Measurements from ENCODE around the gene TGFB1. TPM values are rescaled to one million over a fixed set of nuclear protein-coding genes. Genes with fewer than 3 reads are reported as not detected.

TGFB1 gene
- total RNA-seq, 1 donor from 2014 or later, result 125 TPM

GRCh38 chr19:41363371-41363752 lies 9.6 kb upstream of the TGFB1 start:
- no peak for DNase-seq
- no peaks in the 10 kb centered on the region for H3K9me3 Mint-ChIP-seq
- peaks cover 13% of the 10 kb centered on the region for H3K36me3 Mint-ChIP-seq (ENCODE audit: low read depth)
- intact Hi-C loops (cut with micrococcal nuclease), result loop anchor here (1.0 to 5.0 kb wide), 2 partner anchors 9 to 169 kb away; no protein-coding TSS in a partner anchor
- H3K4me1 Mint-ChIP-seq, result peaks cover 31% of the 10 kb centered on the region
- peak overlapping the region; percentile 99 for H3K27ac Mint-ChIP-seq
- H3K4me3 Mint-ChIP-seq, result peak overlapping the region; percentile 93
- no peaks in the 10 kb centered on the region for H3K27me3 Mint-ChIP-seq

- Mint-ChIP-seq H3K4me1 (peaks cover 40% of the 10 kb centered on the region), H3K27me3 (no peaks in the 10 kb centered on the region), H3K36me3 (ENCODE audit: low read depth) (peaks cover 13% of the 10 kb centered on the region), H3K9me3 (no peaks in the 10 kb centered on the region), H3K4me3 (no peak overlapping the region), H3K27ac (no peak overlapping the region)
- DNase-seq, result no peak
- intact Hi-C loops (cut with micrococcal nuclease), result loop anchor here (5.0 kb wide), 1 partner anchor 170 kb away; no protein-coding TSS in a partner anchor
Observed at GRCh38 chr19:41362143-41362847, 8.6 kb upstream of the TGFB1 start.

- intact Hi-C loops (cut with micrococcal nuclease), result loop anchor here (5.0 to 10.0 kb wide), 3 partner anchors 173 to 585 kb away; partner anchors contain the start of genes ARHGEF1, MIA and RAB4B
- Mint-ChIP-seq H3K4me3 (no peak overlapping the region), H3K27ac (peak overlapping the region; percentile 40), H3K4me1 (peaks cover 56% of the 10 kb centered on the region), H3K9me3 (no peaks in the 10 kb centered on the region), H3K27me3 (no peaks in the 10 kb centered on the region), H3K36me3 (ENCODE audit: low read depth) (peaks cover 26% of the 10 kb centered on the region)
- no peak for DNase-seq
Observed at GRCh38 chr19:41359741-41360140, 6.0 kb upstream of the TGFB1 start.

DNA sequence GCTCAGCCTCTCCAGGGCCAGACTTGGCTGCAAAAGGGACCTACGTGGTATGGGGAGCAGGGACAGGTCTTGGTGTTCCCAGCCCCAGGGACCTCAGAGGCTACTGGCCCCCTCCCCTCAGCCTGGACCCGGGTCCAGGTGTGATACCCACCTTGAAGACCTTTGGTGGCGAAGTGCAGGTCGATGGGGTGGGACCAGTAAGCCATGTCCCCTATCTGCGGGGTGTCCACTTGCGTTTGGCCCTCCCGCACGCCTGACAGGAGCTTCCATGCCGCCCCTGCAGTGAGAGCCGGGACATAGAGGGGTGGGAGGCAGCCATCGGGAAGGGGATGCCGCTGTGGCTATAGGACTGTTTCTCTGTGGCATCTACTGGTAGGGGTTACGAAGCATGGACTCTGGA lies 4.0 kb upstream of the TGFB1 start:
- Mint-ChIP-seq H3K27me3 (no peaks in the 10 kb centered on the region), H3K9me3 (no peaks in the 10 kb centered on the region), H3K4me3 (peak overlapping the region; percentile 78), H3K27ac (peak overlapping the region; percentile 94), H3K36me3 (ENCODE audit: low read depth) (peaks cover 24% of the 10 kb centered on the region), H3K4me1 (peaks cover 46% of the 10 kb centered on the region)
- intact Hi-C loops (cut with micrococcal nuclease), result loop anchor here (2.0 to 10.0 kb wide), 3 partner anchors 197 to 583 kb away; partner anchors contain the start of genes ARHGEF1, MIA and RAB4B
- DNase-seq, result no peak

- no peaks in the 10 kb centered on the region for H3K27me3 Mint-ChIP-seq
- peaks cover 26% of the 10 kb centered on the region for H3K36me3 Mint-ChIP-seq (ENCODE audit: low read depth)
- peak overlapping the region; percentile 78 for H3K4me3 Mint-ChIP-seq
- H3K9me3 Mint-ChIP-seq, result no peaks in the 10 kb centered on the region
- intact Hi-C loops (cut with micrococcal nuclease), result loop anchor here (2.0 to 10.0 kb wide), 3 partner anchors 198 to 582 kb away; partner anchors contain the start of genes ARHGEF1, MIA and RAB4B
- peaks cover 42% of the 10 kb centered on the region for H3K4me1 Mint-ChIP-seq
- peak; percentile 83 for DNase-seq
- H3K27ac Mint-ChIP-seq, result peak overlapping the region; percentile 94
Observed at GRCh38 chr19:41356984-41357739, 3.4 kb upstream of the TGFB1 start.

DNA sequence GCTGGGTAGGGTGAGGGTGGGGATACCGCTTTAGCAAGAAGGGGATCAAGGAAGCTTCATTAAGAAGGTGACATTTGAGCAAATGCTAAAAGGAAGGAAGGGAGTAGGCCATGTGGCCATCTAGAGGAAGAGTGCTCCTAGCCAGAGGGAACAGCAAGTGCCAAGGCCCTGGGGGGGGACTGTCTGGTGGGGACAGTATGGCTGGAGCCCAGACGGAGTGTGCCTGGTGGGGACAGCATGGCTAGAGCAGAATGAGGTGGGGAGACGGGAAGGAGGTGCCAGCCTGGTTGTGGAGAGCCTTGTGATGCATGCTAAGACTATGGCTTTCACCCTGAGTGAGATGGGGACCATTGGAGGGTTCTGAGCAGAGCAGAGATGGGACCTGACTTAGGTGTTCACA lies 2.1 kb upstream of the TGFB1 start:
- peaks cover 45% of the 10 kb centered on the region for H3K4me1 Mint-ChIP-seq
- H3K27me3 Mint-ChIP-seq, result no peaks in the 10 kb centered on the region
- H3K4me3 Mint-ChIP-seq, result peak overlapping the region; percentile 66
- H3K27ac Mint-ChIP-seq, result peak overlapping the region; percentile 89
- intact Hi-C loops (cut with micrococcal nuclease), result loop anchor here (2.0 to 10.0 kb wide), 3 partner anchors 199 to 581 kb away; partner anchors contain the start of genes ARHGEF1, MIA and RAB4B
- H3K36me3 Mint-ChIP-seq (ENCODE audit: low read depth), result peaks cover 33% of the 10 kb centered on the region
- DNase-seq, result peak; percentile 67
- no peaks in the 10 kb centered on the region for H3K9me3 Mint-ChIP-seq

DNA sequence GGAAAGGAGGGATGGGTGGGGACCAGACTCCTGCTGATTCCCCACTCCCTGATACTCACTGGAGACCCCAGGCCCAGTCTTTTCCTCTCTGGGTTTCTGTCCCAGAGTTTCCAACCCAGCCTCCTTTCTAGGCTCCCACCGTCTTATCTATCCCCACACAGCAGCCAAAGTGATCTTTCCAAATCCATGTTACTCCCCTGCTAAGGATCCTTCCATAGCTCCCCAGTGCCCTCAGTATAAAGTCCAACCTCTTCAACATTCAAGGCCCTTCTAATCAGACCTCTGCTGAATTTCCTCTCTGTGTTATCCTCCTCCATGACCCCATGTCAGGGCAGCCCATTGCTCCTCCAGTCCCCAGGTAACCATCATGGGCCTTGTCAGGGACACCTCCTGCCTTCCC lies 1.3 kb upstream of the TGFB1 start:
- Mint-ChIP-seq H3K9me3 (no peaks in the 10 kb centered on the region), H3K4me3 (peak overlapping the region; percentile 66), H3K27ac (peak overlapping the region; percentile 89), H3K36me3 (ENCODE audit: low read depth) (peaks cover 33% of the 10 kb centered on the region), H3K27me3 (no peaks in the 10 kb centered on the region), H3K4me1 (peaks cover 47% of the 10 kb centered on the region)
- no peak for DNase-seq
- intact Hi-C loops (cut with micrococcal nuclease), result loop anchor here (10.0 kb wide), 2 partner anchors 530 to 580 kb away; partner anchors contain the start of genes ARHGEF1, MIA and RAB4B

- peaks cover 49% of the 10 kb centered on the region for H3K4me1 Mint-ChIP-seq
- H3K27me3 Mint-ChIP-seq, result no peaks in the 10 kb centered on the region
- peaks cover 29% of the 10 kb centered on the region for H3K36me3 Mint-ChIP-seq (ENCODE audit: low read depth)
- H3K4me3 Mint-ChIP-seq, result peak overlapping the region; percentile 92
- peak overlapping the region; percentile 96 for H3K27ac Mint-ChIP-seq
- intact Hi-C loops (cut with micrococcal nuclease), result loop anchor here (1.0 to 10.0 kb wide), 3 partner anchors 9 to 580 kb away; partner anchors contain the start of genes ARHGEF1, MIA and RAB4B
- no peaks in the 10 kb centered on the region for H3K9me3 Mint-ChIP-seq
- no peak for DNase-seq
Observed at GRCh38 chr19:41354343-41354953, 726 bp upstream of the TGFB1 start.

- peak overlapping the region; percentile 92 for H3K4me3 Mint-ChIP-seq
- no peaks in the 10 kb centered on the region for H3K9me3 Mint-ChIP-seq
- H3K36me3 Mint-ChIP-seq (ENCODE audit: low read depth), result peaks cover 39% of the 10 kb centered on the region
- peak; percentile 94 for DNase-seq
- peaks cover 53% of the 10 kb centered on the region for H3K4me1 Mint-ChIP-seq
- intact Hi-C loops (cut with micrococcal nuclease), result loop anchor here (1.0 to 10.0 kb wide), 5 partner anchors 25 to 578 kb away; partner anchors contain the start of genes ARHGEF1, BCKDHA, EXOSC5 and MIA
- peak overlapping the region; percentile 88 for H3K27ac Mint-ChIP-seq
- no peaks in the 10 kb centered on the region for H3K27me3 Mint-ChIP-seq
Observed at GRCh38 chr19:41352609-41353465, 885 bp downstream of the TGFB1 start.

DNA sequence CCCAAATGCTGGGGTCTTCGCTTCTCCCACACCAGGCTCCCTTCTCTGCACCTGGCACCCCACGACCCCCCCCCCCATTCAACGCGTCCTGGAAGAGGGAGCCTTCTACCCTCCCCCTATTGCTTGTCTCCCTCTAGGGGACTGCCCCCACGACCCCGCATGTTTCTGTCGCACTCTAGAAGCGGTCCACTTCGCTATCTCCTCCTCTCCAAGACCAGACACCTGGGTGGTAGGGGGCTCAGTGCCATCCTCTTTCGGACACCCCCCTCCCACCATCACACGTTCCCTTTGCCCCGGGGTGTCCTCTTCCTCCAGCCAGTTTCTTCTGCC lies 1.5 kb downstream of the TGFB1 start:
- no peak for DNase-seq
- no peaks in the 10 kb centered on the region for H3K9me3 Mint-ChIP-seq

DNA sequence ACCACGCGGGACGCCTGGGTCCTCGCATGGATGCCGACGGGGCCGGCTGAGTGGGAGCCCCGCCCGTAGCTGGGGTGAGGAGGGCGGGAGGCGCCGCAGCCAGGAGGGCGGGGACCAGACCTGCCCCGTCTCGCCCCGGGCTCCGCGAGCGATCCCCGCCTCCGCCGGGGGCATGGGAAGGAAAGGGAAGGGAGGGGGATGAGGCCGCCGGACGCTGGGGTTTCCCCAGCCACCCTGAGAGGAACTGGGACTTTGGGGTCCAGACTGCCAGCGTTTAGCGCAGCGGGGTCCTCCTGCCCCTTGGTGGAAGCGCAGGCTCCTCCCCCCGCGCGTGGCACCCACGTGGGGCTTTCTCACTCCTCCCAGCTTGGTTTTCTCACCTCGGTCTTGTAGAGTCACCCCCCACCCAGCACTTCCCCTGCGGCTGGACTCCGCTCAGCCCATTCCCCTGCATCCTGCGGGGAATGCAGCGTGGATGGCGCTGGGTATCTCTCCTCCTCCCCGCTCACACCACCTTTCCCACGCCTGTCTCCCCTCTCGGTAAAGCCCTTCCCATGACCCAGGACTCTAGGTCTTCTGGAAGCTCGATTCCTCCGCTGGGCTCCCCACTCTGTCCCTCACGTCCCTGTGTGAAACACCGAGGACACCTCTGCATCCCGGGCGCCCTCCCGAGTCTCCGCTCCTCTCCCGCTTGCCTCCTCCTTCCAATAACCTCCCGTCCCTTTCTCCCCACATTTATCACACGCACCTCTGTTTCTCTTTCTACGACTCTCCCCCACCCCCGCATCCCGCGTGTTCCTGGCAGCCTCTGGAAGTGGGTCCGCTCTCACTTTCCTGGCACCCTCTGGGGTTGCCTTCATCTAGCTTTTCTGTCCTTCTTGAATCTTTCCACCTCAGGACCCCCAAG lies 2.1 kb downstream of the TGFB1 start:
- peak overlapping the region; percentile 88 for H3K27ac Mint-ChIP-seq
- no peaks in the 10 kb centered on the region for H3K9me3 Mint-ChIP-seq
- peak; percentile 96 for DNase-seq
- intact Hi-C loops (cut with micrococcal nuclease), result loop anchor here (1.0 to 10.0 kb wide), 6 partner anchors 23 to 577 kb away; partner anchors contain the start of genes ARHGEF1, BCKDHA, EXOSC5 and MIA
- no peaks in the 10 kb centered on the region for H3K27me3 Mint-ChIP-seq
- H3K4me3 Mint-ChIP-seq, result peak overlapping the region; percentile 92
- peaks cover 41% of the 10 kb centered on the region for H3K36me3 Mint-ChIP-seq (ENCODE audit: low read depth)
- H3K4me1 Mint-ChIP-seq, result peaks cover 41% of the 10 kb centered on the region

More for the DNA sequence above, 1.5 kb downstream of the TGFB1 start:
- Mint-ChIP-seq H3K27me3 (no peaks in the 10 kb centered on the region), H3K4me1 (peaks cover 48% of the 10 kb centered on the region), H3K4me3 (peak overlapping the region; percentile 92), H3K27ac (peak overlapping the region; percentile 88), H3K36me3 (ENCODE audit: low read depth) (peaks cover 42% of the 10 kb centered on the region)
- intact Hi-C loops (cut with micrococcal nuclease), result loop anchor here (1.0 to 10.0 kb wide), 5 partner anchors 24 to 577 kb away; partner anchors contain the start of genes ARHGEF1, BCKDHA, EXOSC5 and MIA

Measured in activated CD4-positive, alpha-beta T cell treated with anti-CD3 and anti-CD28 coated beads, Interleukin-2, amount 10 ng/mL, durations not matched to agents 24 days and 14 days (primary cell).